ENCODE results near the gene COPB1.

COPB1 gene

GRCh38 chr11:14423633-14424032 is 76.0 kb downstream of the COPB1 start:
- no peak for DNase-seq

DNA sequence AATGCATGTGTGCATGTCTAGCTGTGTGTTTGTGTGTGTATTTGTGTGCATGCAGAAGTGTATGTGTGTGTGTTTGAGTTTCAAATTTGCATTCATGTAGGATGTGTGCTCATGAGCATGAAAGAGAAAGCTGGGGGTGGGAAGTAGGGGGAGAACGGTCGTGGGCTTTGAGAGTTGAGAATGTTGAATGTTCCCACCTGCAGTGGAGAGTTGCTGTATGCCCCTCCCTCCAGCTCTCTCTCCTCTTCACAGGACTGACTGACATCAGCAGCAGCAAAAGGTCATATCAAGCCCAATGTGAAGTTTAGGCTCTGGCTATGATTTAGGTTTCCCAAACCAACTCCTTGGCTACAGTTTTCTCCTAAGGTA is 76.8 kb downstream of the COPB1 start:
- DNase-seq: no peak

- DNase-seq: no peak
Observed at GRCh38 chr11:14422052-14422813, 77.4 kb downstream of the COPB1 start.

- DNase-seq: no peak
Observed at GRCh38 chr11:14420223-14420622, 79.4 kb downstream of the COPB1 start.

GRCh38 chr11:14418801-14419417 is 80.7 kb downstream of the COPB1 start:
- no peak for DNase-seq

GRCh38 chr11:14417617-14418374 is 81.8 kb downstream of the COPB1 start:
- DNase-seq: no peak

GRCh38 chr11:14417186-14417585 is 82.4 kb downstream of the COPB1 start:
- no peak for DNase-seq

- peak; percentile 85 for DNase-seq
Observed at GRCh38 chr11:14414470-14415461, 84.8 kb downstream of the COPB1 start.

DNA sequence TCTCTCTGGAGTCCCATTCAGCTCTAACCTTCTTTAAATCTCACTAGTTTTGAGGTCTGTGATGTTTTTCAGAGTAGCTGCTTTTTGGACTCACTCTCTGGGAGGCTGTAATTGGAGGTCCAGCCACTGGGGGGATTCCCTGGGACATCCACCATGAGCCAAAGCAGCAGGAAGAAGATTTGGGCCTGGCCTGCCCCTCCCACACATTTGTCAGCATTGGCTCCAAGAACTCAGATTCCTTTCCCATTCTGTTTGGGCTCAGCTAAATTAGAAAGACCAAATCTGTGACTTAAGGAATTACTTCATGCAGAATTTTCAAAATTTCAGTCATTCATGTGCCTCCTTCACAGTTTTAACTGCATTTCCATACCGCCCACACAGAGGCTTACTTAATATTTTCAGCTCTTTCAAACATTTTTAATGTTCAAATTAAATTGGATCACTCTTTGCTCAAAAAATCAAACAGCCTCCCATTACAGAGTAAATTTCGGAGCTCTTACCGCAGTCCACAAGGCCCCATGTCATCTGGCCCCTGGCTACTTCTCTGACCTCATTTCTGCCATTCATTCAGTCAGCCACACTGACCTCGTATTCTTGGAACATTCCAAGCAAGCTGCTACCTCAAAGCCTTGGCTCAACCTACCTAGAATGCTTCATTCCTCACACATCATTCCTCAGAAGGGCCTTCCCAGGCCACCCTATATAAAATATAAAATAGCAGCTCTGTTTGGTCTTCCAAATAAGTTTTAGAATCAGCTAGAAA is 86.1 kb downstream of the COPB1 start:
- DNase-seq: no peak

DNA sequence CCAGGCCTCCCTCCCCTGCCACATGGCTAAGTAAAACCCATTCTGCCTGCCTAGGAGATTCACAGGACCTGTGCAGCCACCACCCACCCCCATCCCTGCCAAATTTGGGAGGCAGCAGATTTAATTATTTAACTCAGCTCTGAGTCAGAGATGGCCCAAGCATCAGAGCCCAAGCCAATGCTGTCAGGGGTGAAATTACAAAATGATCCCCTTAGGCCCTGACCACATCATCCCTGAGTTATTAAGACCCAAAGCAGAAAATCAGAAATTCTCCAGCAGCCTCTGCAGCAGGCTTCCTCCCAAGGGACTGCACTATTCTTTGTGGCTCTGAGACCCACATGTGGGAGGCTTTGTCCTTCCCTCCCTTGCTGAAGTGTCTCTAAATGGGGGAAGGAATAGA is 87.8 kb downstream of the COPB1 start:
- no peak for DNase-seq

- DNase-seq: no peak
Observed at GRCh38 chr11:14409891-14410290, 89.7 kb downstream of the COPB1 start.

DNA sequence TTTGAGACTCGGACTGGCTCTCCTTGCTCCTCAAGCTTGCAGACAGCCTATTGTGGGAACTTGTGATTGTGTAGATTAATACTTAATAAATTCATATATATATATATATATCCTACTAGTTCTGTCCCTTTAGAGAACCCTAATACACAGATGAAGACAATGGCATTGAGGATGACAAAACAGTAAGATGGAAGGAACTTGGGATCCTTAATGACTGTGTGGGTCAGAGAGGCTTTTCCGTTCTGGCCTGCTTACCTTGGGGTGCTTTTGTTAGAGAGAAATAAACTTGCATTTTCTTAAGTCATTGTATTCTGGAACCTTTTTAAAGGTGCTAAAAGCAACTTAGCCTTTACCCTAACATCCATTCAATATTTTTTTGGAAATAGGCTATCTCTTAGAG is 91.0 kb downstream of the COPB1 start:
- no peak for DNase-seq
